Prostate gland (tissue), 2 donors: ENCODE measurements around the gene BMERB1. TPM values are rescaled to one million over a fixed set of nuclear protein-coding genes. Genes with fewer than 3 reads are reported as not detected.
A peak's percentile ranks its signal among the peaks of the same experiment; 100 is the strongest.
"Not testable (repeated sequence)": the region's sequence is repeated elsewhere in the genome, so short reads cannot be mapped to it uniquely, and the experiment has no call there.

Experiments
- DNase-seq: peaks from one replicate; pipeline ENCODE4 v3.0.0-alpha.2; 2019; ENCODE audit warnings: low spot score
- H3K27ac ChIP-seq, 2 donors: fragments of 200-600 bp; sonication (generic); 2 replicates each; pipeline ENCODE4 v1.5.1; 2017 to 2019
- H3K27me3 ChIP-seq: fragments of 200-600 bp; sonication (generic); replicated peaks from 2 replicates; pipeline ENCODE4 v1.5.1; 2019; ENCODE audit not compliant: insufficient read depth
- H3K36me3 ChIP-seq, 2 donors: fragments of 200-600 bp; sonication (generic); 1 replicate in 1 of 2; 2 replicates in 1 of 2; pipeline versions ENCODE4 v1.5.1 to v1.8.1; 2017 to 2019
- H3K4me1 ChIP-seq: fragments of 200-600 bp; sonication (generic); replicated peaks from 2 replicates; pipeline ENCODE4 v1.5.1; 2019
- H3K4me3 ChIP-seq, 2 donors: fragments of 200-600 bp; sonication (generic); 2 replicates each; pipeline ENCODE4 v1.5.1; 2017 to 2019
- H3K9me3 ChIP-seq: fragments of 200-600 bp; sonication (generic); 2 replicates; pipeline ENCODE4 v1.5.1; 2017
- CTCF ChIP-seq, 4 experiments: fragments of 200-600 bp in 2 of 4; fragments of 450-650 bp in 2 of 4; sonication (generic) in 2 of 4; IDR thresholded peaks; 1 replicate in 3 of 4; 2 replicates in 1 of 4; pipeline ENCODE4 v1.5.1; 2016 to 2019; ENCODE audit warnings: antibody characterized with exemption in 4 of 4, mild to moderate bottlenecking in 2 of 4, moderate library complexity in 2 of 4
- POLR2A ChIP-seq: fragments of 450-650 bp; IDR thresholded peaks from one replicate; pipeline ENCODE4 v1.6.1; 2016; ENCODE audit warnings: antibody characterized with exemption, mild to moderate bottlenecking
- POLR2AphosphoS5 ChIP-seq: sonication (generic); formaldehyde crosslinking; IDR thresholded peaks from one replicate; pipeline ENCODE4 v1.6.1; 2017; ENCODE audit warnings: antibody characterized with exemption
- WGBS: methylation state at CpG from one replicate; pipeline ENCODE4 v1.1.5; 2018; 5-methylcytosine and 5-hydroxymethylcytosine counted together
- intact Hi-C: fragments of 100-400 bp; cut with DNase I; formaldehyde crosslinking; loops from one replicate; pipeline ENCODE4 v1.14.2; 2022
- total RNA-seq, 2 donors: library from RNA; depleted of rRNA; stranded (reverse); fragments of >200 nt; gene quantifications; one replicate each; pipeline ENCODE4 v1.1.0, GENCODE V29; 2016

The BMERB1 gene
- total RNA-seq, 2 donors from 2014 or later: 49.1 to 51.1 TPM

DNA sequence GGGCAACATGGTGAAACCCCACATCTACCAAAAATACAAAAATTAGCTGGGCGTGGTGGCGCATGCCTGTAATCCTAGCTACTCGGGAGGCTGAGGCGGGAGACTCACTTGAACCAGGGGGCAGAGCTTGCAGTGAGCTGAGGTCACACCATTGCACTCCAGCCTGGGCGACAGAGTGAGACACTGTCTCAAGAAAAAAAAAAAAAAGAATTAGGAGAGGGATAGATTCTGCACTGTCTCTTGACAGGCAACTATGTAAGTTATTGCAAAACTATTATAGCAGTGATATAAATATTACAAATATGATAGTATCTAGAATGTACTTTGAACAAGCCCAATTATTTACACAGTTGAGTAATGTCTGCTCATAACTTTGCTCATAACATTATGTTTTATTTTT is 7.8 kb downstream of the BMERB1 start:
- H3K4me3 ChIP-seq, H3K4me1 ChIP-seq, H3K9me3 ChIP-seq, H3K27me3 ChIP-seq, DNase-seq, H3K36me3 ChIP-seq, intact Hi-C loops: not testable (repeated sequence)
- peak; percentile 27 for TF ChIP-seq POLR2AphosphoS5
- WGBS: 78% methylated on average over 5 of the region's 5 CpGs
- peak overlapping the region in 1 of 2 donors; percentile 10 for H3K27ac ChIP-seq

- TF ChIP-seq POLR2AphosphoS5 (no peak), CTCF (IDR thresholded peaks at IDR 0.05) (no peak), POLR2A (no peak)
- WGBS: 95% methylated on average over 4 of the region's 4 CpGs
- DNase-seq: no peak
- Histone ChIP-seq H3K4me1 (no peaks in the 10 kb centered on the region), H3K9me3 (no peaks in the 10 kb centered on the region), H3K4me3 (no peak overlapping the region), H3K36me3 (no peaks in the 10 kb centered on the region), H3K27ac (no peak overlapping the region), H3K27me3 (no peaks in the 10 kb centered on the region)
- intact Hi-C loops: no loop called here
These were observed 9.4 kb downstream of the BMERB1 start for GRCh38 chr16:15443753-15444152.

DNA sequence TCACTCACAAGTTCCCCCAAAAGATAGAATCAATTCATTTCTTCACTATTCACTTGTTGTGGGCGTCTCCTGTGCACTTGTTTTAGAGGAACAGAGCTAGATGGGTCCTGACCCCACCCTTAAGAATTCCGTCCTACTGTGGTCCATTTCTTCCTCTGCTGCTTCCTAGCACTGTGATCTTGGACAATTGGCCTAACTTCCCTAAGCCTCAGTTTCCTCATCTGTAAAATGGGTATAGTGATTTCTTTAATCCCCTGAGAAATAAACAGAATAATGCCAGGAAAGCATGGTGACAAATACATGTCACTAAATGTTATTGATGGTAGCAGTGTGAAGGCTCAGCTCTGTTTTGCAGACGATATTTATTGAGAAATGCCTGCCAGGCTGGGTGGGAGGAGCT is 9.9 kb downstream of the BMERB1 start:
- TF ChIP-seq POLR2A (no peak), CTCF (IDR thresholded peaks at IDR 0.05) (no peak), POLR2AphosphoS5 (no peak)
- WGBS: 95% methylated on average over 3 of the region's 3 CpGs
- no peak overlapping the region for H3K4me3 ChIP-seq

DNA sequence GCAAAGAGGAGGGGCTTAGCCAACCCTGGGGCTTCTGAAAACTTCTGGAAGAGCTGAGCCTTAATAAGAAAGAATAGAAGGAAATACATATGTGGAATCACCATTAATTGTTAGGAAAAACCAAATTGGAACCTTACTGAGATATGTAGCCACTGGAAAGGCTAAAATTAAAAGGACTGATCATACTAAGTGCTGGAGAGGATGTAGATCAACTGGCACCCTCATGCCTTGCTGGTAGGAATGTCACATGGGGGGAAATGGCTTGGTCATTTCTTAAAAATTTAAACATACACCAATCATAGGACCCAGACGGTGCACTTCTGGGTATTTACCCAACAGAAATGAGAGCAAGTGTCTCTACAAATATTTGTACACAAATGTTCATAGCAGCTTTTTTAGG is 11.1 kb downstream of the BMERB1 start:
- no peak for DNase-seq
- no peaks in the 10 kb centered on the region for H3K27me3 ChIP-seq
- H3K4me1 ChIP-seq: no peaks in the 10 kb centered on the region
- H3K27ac ChIP-seq: no peak overlapping the region
- H3K36me3 ChIP-seq: no peaks in the 10 kb centered on the region
- WGBS: 76% methylated on average over 1 of the region's 1 CpG
- H3K9me3 ChIP-seq: no peaks in the 10 kb centered on the region
- H3K4me3 ChIP-seq: no peak overlapping the region
- no peak for TF ChIP-seq POLR2AphosphoS5
- no peak for TF ChIP-seq POLR2A
- TF ChIP-seq CTCF (IDR thresholded peaks at IDR 0.05): no peak
- intact Hi-C loops: no loop called here

More for the DNA sequence above, 9.9 kb downstream of the BMERB1 start:
- no peaks in the 10 kb centered on the region for H3K4me1 ChIP-seq
- H3K9me3 ChIP-seq: no peaks in the 10 kb centered on the region
- no peaks in the 10 kb centered on the region for H3K36me3 ChIP-seq
- no peaks in the 10 kb centered on the region for H3K27me3 ChIP-seq
- no peak overlapping the region for H3K27ac ChIP-seq
- DNase-seq: no peak
- intact Hi-C loops: no loop called here

DNA sequence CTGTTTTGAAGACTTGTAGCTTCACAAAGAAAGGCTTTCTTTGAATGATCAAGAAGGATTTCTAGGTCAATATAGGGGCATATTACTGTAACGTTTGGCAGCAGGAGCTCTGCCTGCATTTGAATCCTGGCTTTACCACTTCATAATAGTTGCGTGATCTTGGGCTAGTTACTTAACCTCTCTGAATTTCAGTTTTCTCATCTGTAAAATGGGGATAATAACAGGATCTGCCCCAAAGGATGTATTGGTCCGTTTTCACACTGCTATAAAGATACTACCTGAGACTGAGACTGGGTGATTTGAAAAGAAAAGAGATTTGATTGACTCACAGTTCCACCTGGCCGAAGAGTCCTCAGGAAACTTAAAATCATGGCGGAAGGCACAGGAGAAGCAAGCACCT is 12.5 kb downstream of the BMERB1 start:
- Histone ChIP-seq H3K9me3 (no peaks in the 10 kb centered on the region), H3K4me3 (no peak overlapping the region), H3K36me3 (no peaks in the 10 kb centered on the region), H3K27ac (no peak overlapping the region), H3K27me3 (no peaks in the 10 kb centered on the region), H3K4me1 (no peaks in the 10 kb centered on the region)
- intact Hi-C loops: no loop called here
- TF ChIP-seq CTCF (IDR thresholded peaks at IDR 0.05): no peak
- no peak for TF ChIP-seq POLR2AphosphoS5
- TF ChIP-seq POLR2A: no peak
- DNase-seq: no peak
- WGBS: 93% methylated on average over 5 of the region's 5 CpGs
